HG03280 (cell line): ENCODE measurements around the gene BBOF1.
"Not testable (repeated sequence)": the region's sequence is repeated elsewhere in the genome, so short reads cannot be mapped to it uniquely, and the experiment has no call there.

Experiments used
- ATAC-seq: cut with Tn5 transposase; IDR thresholded peaks from one replicate; pipeline ENCODE4 v1.9.1; 2021; ENCODE audit warnings: mild to moderate bottlenecking, moderate library complexity; ENCODE audit not compliant: unreplicated experiment

The BBOF1 gene

GRCh38 chr14:74018586-74019407 is at the start of gene BBOF1, which contains the start of gene ENTPD5:
Gene BBOF1 (plus strand): TSS chr14:74019349. CDS start chr14:74019479, 130 bp downstream.
Gene ENTPD5 (minus strand): TSS chr14:74019288. CDS start chr14:73988102, 31,186 bp downstream.
- ATAC-seq, result peak; percentile 93

- ATAC-seq, result no peak
Observed at GRCh38 chr14:73973497-73973896, 45.7 kb upstream of the BBOF1 start.

GRCh38 chr14:73976125-73976524 is 43.0 kb upstream of the BBOF1 start:
- no peak for ATAC-seq

- no peak for ATAC-seq
Observed at GRCh38 chr14:73977896-73978295, 41.3 kb upstream of the BBOF1 start.

GRCh38 chr14:73988065-73988464 is 31.1 kb upstream of the BBOF1 start:
- no peak for ATAC-seq

GRCh38 chr14:73988656-73989055 is 30.5 kb upstream of the BBOF1 start:
- not testable (repeated sequence) for ATAC-seq

GRCh38 chr14:73991092-73991491 is 28.1 kb upstream of the BBOF1 start:
- no peak for ATAC-seq

- not testable (repeated sequence) for ATAC-seq
Observed at GRCh38 chr14:73994926-73995325, 24.2 kb upstream of the BBOF1 start.

GRCh38 chr14:73995977-73996378 is 23.2 kb upstream of the BBOF1 start:
- no peak for ATAC-seq

GRCh38 chr14:73996731-73997107 is 22.4 kb upstream of the BBOF1 start:
- no peak for ATAC-seq

GRCh38 chr14:73997108-73997943 is 21.8 kb upstream of the BBOF1 start:
- ATAC-seq, result no peak

GRCh38 chr14:73997944-73998447 is 21.2 kb upstream of the BBOF1 start:
- no peak for ATAC-seq

GRCh38 chr14:73998726-73999125 is 20.4 kb upstream of the BBOF1 start:
- no peak for ATAC-seq

- not testable (repeated sequence) for ATAC-seq
Observed at GRCh38 chr14:74005664-74006063, 13.5 kb upstream of the BBOF1 start.

GRCh38 chr14:74008843-74009499 is 10.2 kb upstream of the BBOF1 start:
- ATAC-seq, result no peak

- no peak for ATAC-seq
Observed at GRCh38 chr14:74014299-74014698, 4.8 kb upstream of the BBOF1 start.

- ATAC-seq, result no peak
Observed at GRCh38 chr14:74015176-74015575, 4.0 kb upstream of the BBOF1 start.

- ATAC-seq, result no peak
Observed at GRCh38 chr14:74015963-74016362, 3.2 kb upstream of the BBOF1 start.

- ATAC-seq, result no peak
Observed at GRCh38 chr14:74018174-74018585, 969 bp upstream of the BBOF1 start.

GRCh38 chr14:74019408-74020137 is 424 bp downstream of the BBOF1 start:
- ATAC-seq, result no peak
